ENCODE results near the gene ARID5A.
A peak's percentile ranks its signal among the peaks of the same experiment; 100 is the strongest.

Gene ARID5A

DNA sequence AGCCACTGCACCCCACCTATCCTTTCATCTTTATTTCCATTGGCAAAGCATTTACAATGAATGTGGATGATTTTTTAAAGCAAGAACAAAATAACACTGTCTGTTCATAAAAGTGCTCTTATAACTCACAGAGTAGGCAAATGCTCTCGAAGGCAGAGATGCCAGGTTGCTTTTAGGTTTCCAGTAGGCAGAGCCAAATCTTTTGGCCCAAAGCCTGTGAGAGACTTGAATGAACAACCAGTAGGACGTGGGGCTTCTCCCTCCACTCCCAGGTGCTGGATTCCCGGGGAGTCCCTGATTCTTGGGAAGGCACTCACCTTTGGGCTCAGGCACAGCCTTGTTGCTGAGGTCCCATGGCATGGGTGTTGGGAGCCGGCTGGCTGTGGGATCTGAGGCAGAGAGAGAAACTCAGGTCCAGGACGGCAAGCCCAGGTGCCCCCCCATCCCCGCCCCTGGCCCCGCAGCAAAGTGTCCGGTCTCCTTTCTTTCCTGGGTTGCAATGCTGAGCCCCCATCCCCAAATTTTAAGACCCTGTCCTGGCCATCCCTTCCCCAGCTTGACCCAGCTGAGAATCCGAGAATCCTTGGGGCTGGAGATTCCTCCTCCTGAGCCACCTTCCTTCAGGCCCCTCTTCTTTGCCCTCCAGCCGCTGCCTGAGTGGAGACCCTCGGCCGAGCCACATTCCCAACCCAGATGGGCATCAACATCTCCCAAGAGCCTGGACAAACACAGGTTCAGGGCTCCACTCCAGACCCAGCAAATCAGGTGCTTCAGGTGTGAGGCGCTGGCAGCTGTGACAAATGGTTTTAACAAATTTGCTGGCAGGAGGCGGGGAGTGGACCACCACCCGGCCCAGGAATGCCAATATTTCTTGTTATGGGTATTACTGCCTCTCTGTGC is 37.2 kb upstream of the ARID5A start:
- H3K4me3 ChIP-seq (ENCODE audit: low read length in 2 of 2): no peak overlapping the region
- no peak overlapping the region for H3K9ac ChIP-seq (ENCODE audit: low read depth in 1 of 2, low read length in 2 of 2)
- H3K27me3 ChIP-seq (ENCODE audit: control insufficient read depth in 2 of 2, insufficient read depth in 2 of 2, low read length in 2 of 2): no peaks in the 10 kb centered on the region
- no peak overlapping the region for H3K27ac ChIP-seq (ENCODE audit: low read depth in 2 of 2, low read length in 2 of 2)
- no peaks in the 10 kb centered on the region for H3K36me3 ChIP-seq (ENCODE audit: control insufficient read depth in 2 of 2, insufficient read depth in 2 of 2, low read length in 2 of 2)
- H3K9me3 ChIP-seq (ENCODE audit: control insufficient read depth in 2 of 2, low read length in 2 of 2): no peaks in the 10 kb centered on the region
- peaks cover 14 to 21% of the 10 kb centered on the region in 2 donors for H3K4me1 ChIP-seq (ENCODE audit: control insufficient read depth in 2 of 2, insufficient read depth in 2 of 2, low read length in 2 of 2)

DNA sequence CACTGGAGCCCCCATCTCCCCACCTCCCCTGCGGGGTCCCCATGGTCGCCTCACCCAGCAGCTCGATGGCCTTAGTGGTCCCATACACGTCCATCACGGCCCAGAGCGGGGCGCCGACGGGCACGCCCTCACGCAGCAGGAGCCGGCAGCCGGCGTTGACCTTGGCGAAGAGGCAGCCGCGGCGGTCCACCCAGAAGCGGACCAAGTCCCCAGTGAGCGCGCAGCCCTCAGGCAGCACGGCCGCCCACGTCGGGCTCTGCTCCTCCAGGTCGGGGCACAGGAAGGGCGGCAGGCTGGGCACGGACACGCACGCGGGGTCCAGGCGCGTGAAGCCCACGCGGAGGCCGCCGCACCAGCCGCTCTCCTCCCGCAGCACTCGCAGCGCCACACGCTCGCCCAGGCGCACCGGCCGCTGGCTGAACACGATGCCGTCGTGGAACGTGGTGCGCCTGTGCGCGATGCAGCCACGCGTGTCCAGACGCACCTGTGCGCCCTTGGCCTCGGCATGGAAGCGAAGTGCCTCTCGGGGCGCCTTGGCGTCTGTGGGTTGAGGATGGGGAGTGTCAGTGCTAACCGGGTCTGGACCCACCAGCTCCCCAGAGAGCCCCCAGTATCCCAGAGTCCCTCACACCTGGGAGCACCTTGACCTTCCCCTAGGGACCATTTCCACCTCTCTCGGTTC is 36.0 kb upstream of the ARID5A start:
- Histone ChIP-seq H3K27me3 (ENCODE audit: control insufficient read depth in 2 of 2, insufficient read depth in 2 of 2, low read length in 2 of 2) (no peaks in the 10 kb centered on the region), H3K4me1 (ENCODE audit: control insufficient read depth in 2 of 2, insufficient read depth in 2 of 2, low read length in 2 of 2) (peaks cover 18 to 29% of the 10 kb centered on the region in 2 donors), H3K4me3 (ENCODE audit: low read length in 2 of 2) (no peak overlapping the region), H3K36me3 (ENCODE audit: control insufficient read depth in 2 of 2, insufficient read depth in 2 of 2, low read length in 2 of 2) (no peaks in the 10 kb centered on the region), H3K9me3 (ENCODE audit: control insufficient read depth in 2 of 2, low read length in 2 of 2) (no peaks in the 10 kb centered on the region), H3K27ac (ENCODE audit: low read depth in 2 of 2, low read length in 2 of 2) (no peak overlapping the region), H3K9ac (ENCODE audit: low read depth in 1 of 2, low read length in 2 of 2) (no peak overlapping the region)

DNA sequence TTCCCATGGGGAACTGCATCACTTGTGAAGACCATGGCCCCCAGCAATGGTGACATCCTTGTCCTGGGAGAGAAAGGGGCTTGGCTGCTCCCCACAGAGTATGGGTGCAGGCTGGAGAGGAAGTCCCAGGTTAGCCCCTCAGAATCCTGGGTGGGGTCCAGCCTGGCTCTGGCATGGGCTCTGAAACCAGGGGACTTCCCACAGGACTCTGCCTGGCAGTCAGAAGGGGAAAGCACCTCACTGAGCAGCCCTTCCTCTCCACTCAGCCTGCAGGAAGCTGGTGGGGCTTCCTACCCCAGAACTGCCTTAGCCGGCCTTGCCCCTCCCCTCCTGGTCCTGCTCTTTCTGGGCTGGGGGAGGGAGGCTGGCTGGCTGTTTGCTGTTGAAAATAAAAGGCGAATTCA is 35.1 kb upstream of the ARID5A start:
- H3K27me3 ChIP-seq (ENCODE audit: control insufficient read depth in 2 of 2, insufficient read depth in 2 of 2, low read length in 2 of 2): no peaks in the 10 kb centered on the region
- no peaks in the 10 kb centered on the region for H3K36me3 ChIP-seq (ENCODE audit: control insufficient read depth in 2 of 2, insufficient read depth in 2 of 2, low read length in 2 of 2)
- peak overlapping the region in 1 of 2 donors; percentile 58 for H3K27ac ChIP-seq (ENCODE audit: low read depth in 2 of 2, low read length in 2 of 2)
- no peak overlapping the region for H3K9ac ChIP-seq (ENCODE audit: low read depth in 1 of 2, low read length in 2 of 2)
- H3K4me3 ChIP-seq (ENCODE audit: low read length in 2 of 2): no peak overlapping the region
- peaks cover 18 to 33% of the 10 kb centered on the region in 2 donors for H3K4me1 ChIP-seq (ENCODE audit: control insufficient read depth in 2 of 2, insufficient read depth in 2 of 2, low read length in 2 of 2)
- H3K9me3 ChIP-seq (ENCODE audit: control insufficient read depth in 2 of 2, low read length in 2 of 2): no peaks in the 10 kb centered on the region

DNA sequence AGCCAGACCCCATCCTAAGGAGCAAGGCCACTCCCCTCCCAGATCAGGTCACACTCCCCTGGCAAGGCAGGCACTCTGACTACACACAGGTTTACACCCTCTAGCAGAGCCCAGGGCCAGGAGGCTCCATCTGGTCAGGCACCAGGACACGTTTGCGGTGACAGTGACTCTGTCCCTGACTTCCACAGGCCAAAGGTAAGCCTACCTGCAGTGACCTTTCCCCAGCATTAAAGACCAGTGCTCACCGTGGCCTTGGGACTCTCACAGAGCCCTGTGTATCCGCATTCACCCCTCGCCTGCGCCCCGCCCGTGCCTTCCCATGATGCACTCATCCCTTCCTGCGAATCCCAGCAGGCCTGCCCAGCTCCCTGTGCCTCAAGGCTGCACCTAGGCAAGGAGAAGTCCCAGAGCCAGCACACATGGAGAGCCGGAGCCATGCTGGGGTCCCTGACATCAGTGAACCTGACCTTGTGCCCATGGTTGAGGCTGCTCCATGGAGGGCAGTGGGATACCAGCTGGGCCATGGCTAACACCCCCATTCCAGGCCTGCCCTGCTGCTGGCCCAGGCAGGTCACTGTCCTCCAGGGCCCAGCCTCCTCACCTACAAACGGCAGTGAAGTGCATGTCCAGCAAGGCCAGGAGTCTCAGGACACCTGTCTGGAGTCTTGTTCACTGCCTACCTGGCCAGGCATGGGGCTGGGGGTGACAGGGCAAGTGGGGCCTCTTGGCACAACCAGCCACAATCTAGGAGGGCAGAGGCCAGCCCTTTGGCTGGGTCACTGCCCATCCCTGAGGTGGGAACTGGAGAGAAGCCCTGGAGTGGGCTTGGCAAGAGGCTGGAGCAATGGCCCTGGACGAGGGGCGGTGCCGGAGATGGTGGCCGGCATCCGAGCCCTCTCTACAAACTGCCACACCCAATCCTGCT is 34.4 kb upstream of the ARID5A start:
- H3K36me3 ChIP-seq (ENCODE audit: control insufficient read depth in 2 of 2, insufficient read depth in 2 of 2, low read length in 2 of 2): no peaks in the 10 kb centered on the region
- peak overlapping the region in 1 of 2 donors; percentile 58 for H3K27ac ChIP-seq (ENCODE audit: low read depth in 2 of 2, low read length in 2 of 2)
- H3K9ac ChIP-seq (ENCODE audit: low read depth in 1 of 2, low read length in 2 of 2): no peak overlapping the region
- H3K9me3 ChIP-seq (ENCODE audit: control insufficient read depth in 2 of 2, low read length in 2 of 2): no peaks in the 10 kb centered on the region
- no peak overlapping the region for H3K4me3 ChIP-seq (ENCODE audit: low read length in 2 of 2)
- H3K4me1 ChIP-seq (ENCODE audit: control insufficient read depth in 2 of 2, insufficient read depth in 2 of 2, low read length in 2 of 2): peaks cover 18 to 33% of the 10 kb centered on the region in 2 donors
- no peaks in the 10 kb centered on the region for H3K27me3 ChIP-seq (ENCODE audit: control insufficient read depth in 2 of 2, insufficient read depth in 2 of 2, low read length in 2 of 2)

DNA sequence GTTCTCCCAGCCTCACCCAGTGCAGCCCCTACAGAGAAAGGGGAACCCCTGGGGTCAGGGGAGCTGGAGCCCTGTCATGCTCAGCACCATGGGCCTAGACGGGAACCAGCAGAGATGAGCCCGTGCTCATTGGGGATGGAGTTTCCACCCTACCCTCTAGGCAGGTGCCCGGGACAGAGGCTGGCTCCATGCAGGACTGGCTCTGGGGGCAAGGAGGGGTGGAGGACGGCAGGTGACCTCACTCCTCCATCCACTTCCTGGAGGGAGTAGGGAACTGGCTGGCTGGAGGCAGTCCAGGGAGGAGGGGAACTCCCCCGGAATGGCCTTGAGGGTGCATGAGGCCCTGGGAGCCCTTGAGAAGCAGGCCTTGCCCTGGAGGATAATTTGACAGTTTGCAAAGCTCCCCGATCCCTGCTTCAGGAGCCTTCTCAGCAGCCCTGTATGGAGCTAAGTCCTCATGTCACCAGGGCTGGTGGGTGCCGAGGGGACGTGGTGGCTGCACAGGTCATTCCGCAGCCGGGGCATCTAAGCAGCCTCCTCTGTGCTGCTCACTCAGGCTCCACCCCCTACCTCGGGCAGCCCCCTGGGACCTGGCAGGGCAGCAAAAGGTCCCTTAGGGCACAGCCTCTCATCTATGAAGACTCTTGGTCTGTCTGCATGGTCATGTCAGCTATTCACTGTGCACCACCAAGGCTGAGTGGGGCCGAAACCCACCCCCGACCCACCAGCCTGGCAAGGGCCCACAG is 33.5 kb upstream of the ARID5A start:
- no peaks in the 10 kb centered on the region for H3K9me3 ChIP-seq (ENCODE audit: control insufficient read depth in 2 of 2, low read length in 2 of 2)
- no peaks in the 10 kb centered on the region for H3K36me3 ChIP-seq (ENCODE audit: control insufficient read depth in 2 of 2, insufficient read depth in 2 of 2, low read length in 2 of 2)
- no peak overlapping the region for H3K9ac ChIP-seq (ENCODE audit: low read depth in 1 of 2, low read length in 2 of 2)
- H3K4me1 ChIP-seq (ENCODE audit: control insufficient read depth in 2 of 2, insufficient read depth in 2 of 2, low read length in 2 of 2): peaks cover 18 to 37% of the 10 kb centered on the region in 2 donors
- no peaks in the 10 kb centered on the region for H3K27me3 ChIP-seq (ENCODE audit: control insufficient read depth in 2 of 2, insufficient read depth in 2 of 2, low read length in 2 of 2)
- no peak overlapping the region for H3K4me3 ChIP-seq (ENCODE audit: low read length in 2 of 2)
- H3K27ac ChIP-seq (ENCODE audit: low read depth in 2 of 2, low read length in 2 of 2): no peak overlapping the region

DNA sequence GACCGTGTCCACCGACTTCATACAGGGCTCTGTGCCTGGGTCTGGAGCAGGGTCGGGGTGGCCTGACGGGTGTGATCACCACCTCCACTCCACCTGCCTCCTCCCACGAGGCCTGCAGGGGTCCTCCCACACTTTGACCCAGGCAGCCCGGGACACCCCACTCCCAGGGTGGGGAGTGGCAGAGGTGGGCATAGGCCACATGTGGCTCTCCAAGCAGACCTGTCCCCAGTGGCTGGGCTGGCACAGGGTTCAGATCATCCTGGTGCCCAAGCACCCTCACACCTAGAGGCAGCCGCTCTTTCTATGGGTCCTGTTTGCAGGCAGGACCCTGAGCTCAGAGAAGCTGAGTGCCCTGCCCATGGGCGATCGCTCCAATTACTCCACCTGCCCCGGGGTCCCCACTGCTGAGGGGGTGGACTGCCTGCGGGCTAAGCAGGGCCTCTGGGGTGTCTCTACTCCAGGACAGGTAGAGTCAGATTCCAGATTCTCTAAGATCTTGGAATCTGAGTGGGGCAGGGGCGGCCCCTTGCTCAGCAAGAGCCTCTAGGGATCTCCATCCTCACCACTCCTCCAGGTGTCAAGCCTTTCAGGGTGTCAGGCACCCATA is 32.8 kb upstream of the ARID5A start:
- Histone ChIP-seq H3K9me3 (ENCODE audit: control insufficient read depth in 2 of 2, low read length in 2 of 2) (no peaks in the 10 kb centered on the region), H3K4me1 (ENCODE audit: control insufficient read depth in 2 of 2, insufficient read depth in 2 of 2, low read length in 2 of 2) (peaks cover 21 to 41% of the 10 kb centered on the region in 2 donors), H3K27ac (ENCODE audit: low read depth in 2 of 2, low read length in 2 of 2) (no peak overlapping the region), H3K36me3 (ENCODE audit: control insufficient read depth in 2 of 2, insufficient read depth in 2 of 2, low read length in 2 of 2) (no peaks in the 10 kb centered on the region), H3K27me3 (ENCODE audit: control insufficient read depth in 2 of 2, insufficient read depth in 2 of 2, low read length in 2 of 2) (no peaks in the 10 kb centered on the region), H3K9ac (ENCODE audit: low read depth in 1 of 2, low read length in 2 of 2) (no peak overlapping the region), H3K4me3 (ENCODE audit: low read length in 2 of 2) (no peak overlapping the region)

DNA sequence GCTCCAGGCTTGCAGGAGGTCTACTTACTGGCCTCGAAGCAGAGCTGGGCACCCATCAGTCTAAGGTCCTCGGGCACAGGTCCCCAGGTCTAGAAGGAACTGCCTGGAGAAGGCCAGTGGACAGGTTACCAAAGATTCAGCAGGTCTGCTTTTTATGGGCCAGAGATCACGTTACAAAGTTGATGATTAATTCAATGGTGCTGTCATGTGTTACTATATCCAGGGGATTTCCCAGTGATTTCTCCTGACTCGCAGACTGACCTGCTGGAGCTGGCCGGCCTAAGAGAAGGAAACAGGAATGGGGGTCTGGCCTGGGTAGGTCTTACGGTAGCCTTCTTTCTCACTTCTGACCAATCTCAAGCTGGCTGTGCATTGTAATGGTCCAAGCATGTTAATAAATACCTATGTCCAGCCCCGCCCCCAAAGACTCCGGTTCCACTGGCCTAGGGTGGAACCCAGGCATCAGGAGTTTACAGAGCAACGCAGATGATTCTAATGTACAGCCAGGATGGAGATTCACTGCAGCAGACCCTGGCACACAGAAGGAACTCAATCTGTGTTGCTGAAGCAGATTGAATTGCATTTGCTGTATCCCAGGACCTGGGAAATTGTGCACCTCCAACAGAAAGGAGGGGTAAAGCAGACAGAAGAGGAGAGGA is 31.2 kb upstream of the ARID5A start, which contains the start of gene NEURL3:
TSS of gene NEURL3 (minus strand) at position 127 of the 659 bp plus-strand sequence. CDS start at position 56, 71 bp downstream.
- Histone ChIP-seq H3K27me3 (ENCODE audit: control insufficient read depth in 2 of 2, insufficient read depth in 2 of 2, low read length in 2 of 2) (no peaks in the 10 kb centered on the region), H3K27ac (ENCODE audit: low read depth in 2 of 2, low read length in 2 of 2) (peak within 1 kb of the TSS; percentile 45 to 56), H3K4me1 (ENCODE audit: control insufficient read depth in 2 of 2, insufficient read depth in 2 of 2, low read length in 2 of 2) (peaks cover 23 to 41% of the 10 kb centered on the region in 2 donors), H3K9ac (ENCODE audit: low read depth in 1 of 2, low read length in 2 of 2) (no peak within 1 kb of the TSS), H3K36me3 (ENCODE audit: control insufficient read depth in 2 of 2, insufficient read depth in 2 of 2, low read length in 2 of 2) (no peaks in the 10 kb centered on the region), H3K4me3 (ENCODE audit: low read length in 2 of 2) (peak within 1 kb of the TSS; percentile 28 to 50), H3K9me3 (ENCODE audit: control insufficient read depth in 2 of 2, low read length in 2 of 2) (no peaks in the 10 kb centered on the region)

DNA sequence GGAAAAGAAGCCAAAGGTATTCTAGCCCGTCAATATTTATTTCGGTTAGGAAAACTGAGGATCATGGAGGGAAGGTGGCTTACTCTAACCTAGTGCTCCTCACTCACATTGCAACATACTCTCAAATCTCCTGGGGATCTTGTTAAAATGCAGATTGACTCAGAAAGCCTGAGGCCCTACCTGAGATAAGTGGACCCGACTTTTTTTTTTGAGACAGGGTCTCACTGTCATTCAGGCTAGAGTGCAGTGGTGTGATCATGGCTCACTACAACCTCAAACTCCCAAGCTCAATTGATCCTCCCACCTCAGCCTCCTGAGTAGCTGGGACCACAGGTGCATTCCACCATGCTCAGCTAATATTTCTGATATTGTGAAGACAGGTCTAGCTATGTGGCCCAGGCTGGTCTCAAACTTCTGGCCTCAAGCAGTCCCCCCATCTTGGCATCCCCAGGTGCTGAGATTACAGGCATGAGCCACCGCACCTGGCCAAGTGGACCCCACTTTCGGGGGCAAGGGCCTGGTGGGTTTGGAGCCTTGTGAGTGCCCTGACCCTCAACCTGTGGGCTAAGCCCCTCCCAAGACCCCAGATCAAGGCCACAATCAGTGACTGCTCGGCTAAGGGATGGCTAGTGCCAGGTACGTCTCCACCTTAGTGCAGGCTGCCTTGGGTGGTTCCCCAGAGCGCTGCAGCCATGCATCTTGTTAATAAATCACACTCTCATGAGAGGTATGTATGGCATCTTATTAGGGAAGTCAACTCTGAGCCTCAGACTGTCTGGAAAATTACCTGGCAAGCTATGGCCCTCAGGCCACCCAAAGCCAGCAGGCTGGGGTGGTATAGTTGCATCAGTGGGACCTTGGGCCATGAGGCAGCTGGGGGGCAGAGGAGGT is 30.3 kb upstream of the ARID5A start:
- no peaks in the 10 kb centered on the region for H3K36me3 ChIP-seq (ENCODE audit: control insufficient read depth in 2 of 2, insufficient read depth in 2 of 2, low read length in 2 of 2)
- H3K27ac ChIP-seq (ENCODE audit: low read depth in 2 of 2, low read length in 2 of 2): peak overlapping the region in 1 of 2 donors; percentile 56
- no peak overlapping the region for H3K4me3 ChIP-seq (ENCODE audit: low read length in 2 of 2)
- no peaks in the 10 kb centered on the region for H3K27me3 ChIP-seq (ENCODE audit: control insufficient read depth in 2 of 2, insufficient read depth in 2 of 2, low read length in 2 of 2)
- no peaks in the 10 kb centered on the region for H3K9me3 ChIP-seq (ENCODE audit: control insufficient read depth in 2 of 2, low read length in 2 of 2)
- H3K4me1 ChIP-seq (ENCODE audit: control insufficient read depth in 2 of 2, insufficient read depth in 2 of 2, low read length in 2 of 2): peaks cover 23 to 41% of the 10 kb centered on the region in 2 donors
- no peak overlapping the region for H3K9ac ChIP-seq (ENCODE audit: low read depth in 1 of 2, low read length in 2 of 2)
